ENCODE measurements around the gene OSBP. TPM values are rescaled to one million over a fixed set of nuclear protein-coding genes. Genes with fewer than 3 reads are reported as not detected.
A peak's percentile ranks its signal among the peaks of the same experiment; 100 is the strongest.

Gene OSBP
- total and polyA plus RNA-seq, 9 of the 15 experiments (the other 6 are each of a cell fraction or from before 2014, with no cell fraction given): 11.7 to 49.0 (median 28.7) TPM

DNA sequence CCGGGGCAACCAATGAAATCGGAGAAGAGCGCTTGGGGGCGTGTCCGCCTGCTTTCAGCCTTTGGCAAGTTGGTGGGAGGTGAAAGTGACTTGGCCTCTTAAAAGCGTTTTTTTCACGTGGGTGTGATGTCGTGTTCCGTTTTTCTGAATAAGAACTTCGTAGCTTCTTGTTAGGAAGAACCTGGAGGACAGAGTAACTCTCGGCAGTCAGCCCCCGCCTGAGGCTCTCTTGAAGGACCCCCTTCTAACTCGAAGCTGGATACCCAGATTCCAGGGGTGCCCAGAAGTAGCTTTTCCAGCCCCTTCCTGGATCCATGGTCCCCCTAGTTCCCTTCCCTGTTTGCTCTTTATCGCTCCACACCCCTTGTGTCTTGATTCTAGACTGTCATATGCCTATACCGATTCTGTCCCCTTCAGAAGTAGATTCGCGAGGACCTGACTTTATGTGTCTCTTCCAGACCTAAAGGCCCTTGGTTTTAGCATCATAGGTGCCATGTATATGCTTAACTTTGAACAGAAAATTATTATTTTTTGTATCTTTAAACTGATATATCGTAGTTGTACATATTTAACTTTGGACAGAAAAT lies 915 bp upstream of the OSBP start (continued):
- TF ChIP-seq ZNF778 (CRISPR knock-in tag; IDR thresholded peaks at IDR 0.05): no peak
- peak; percentile 39; the same call in 1 of the 2 replicates for TF ChIP-seq AFF4 (CRISPR knock-in tag; IDR thresholded peaks at IDR 0.05)
- peak; percentile 65 for TF ChIP-seq SPI1 (IDR thresholded peaks at IDR 0.05; ENCODE audit: borderline replicate concordance, low read depth, low read length)
- TF ChIP-seq RNF2 (IDR thresholded peaks at IDR 0.05): 0 out of 2 replicates have a peak, but pooled peaks have one; percentile 28
- no peak for TF ChIP-seq E4F1 (CRISPR knock-in tag; IDR thresholded peaks at IDR 0.05; ENCODE audit: borderline replicate concordance)
- TF ChIP-seq ZFX (CRISPR knock-in tag; IDR thresholded peaks at IDR 0.05): peak; percentile 47
- TF ChIP-seq KAT7 (CRISPR knock-in tag; IDR thresholded peaks at IDR 0.05; ENCODE audit: borderline replicate concordance): peak; percentile 47; the same call in 1 of the 2 replicates
- TF ChIP-seq ZBTB40 (IDR thresholded peaks at IDR 0.05): peak; percentile 23; the same call in 1 of the 2 replicates
- no peak for TF ChIP-seq ZBTB40 (CRISPR knock-in tag; IDR thresholded peaks at IDR 0.05)
- peak; percentile 55; the same call in 1 of the 2 replicates for TF ChIP-seq NFRKB (IDR thresholded peaks at IDR 0.05; ENCODE audit: low read depth)
- no peak; a peak in 1 of 4 replicates for TF ChIP-seq TEAD1 (CRISPR knock-in tag; IDR thresholded peaks at IDR 0.05)
- no peak for TF ChIP-seq FOXJ3 (CRISPR knock-in tag; IDR thresholded peaks at IDR 0.05)
- TF ChIP-seq ZBTB17 (CRISPR knock-in tag; IDR thresholded peaks at IDR 0.05): 0 out of 2 replicates have a peak, but pooled peaks have one; percentile 59

All from K562 (cell line).